ENCODE results near the gene HCN3.
A peak's percentile ranks its signal among the peaks of the same experiment; 100 is the strongest.

Gene HCN3

DNA sequence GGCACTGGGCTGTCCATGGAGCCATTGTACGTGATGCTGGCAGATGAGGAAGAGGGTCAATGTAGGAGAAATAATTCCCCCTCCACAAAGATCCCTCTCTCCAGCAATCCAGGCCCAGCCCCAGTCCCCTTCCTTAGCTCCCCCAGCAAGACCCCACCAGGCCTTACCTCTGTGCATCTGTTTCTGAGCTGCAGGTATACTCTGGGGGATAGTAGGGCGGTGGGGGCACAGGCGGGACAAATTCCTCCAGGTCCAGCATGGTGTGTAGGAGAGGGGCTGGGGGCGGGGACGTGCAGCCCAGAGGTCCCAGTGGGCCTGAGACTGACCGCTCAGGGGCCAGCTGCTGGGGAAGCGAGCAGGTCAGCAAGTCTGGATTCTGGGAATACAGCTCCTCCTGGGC is 25.7 kb upstream of the HCN3 start:
- 0 out of 2 replicates have a peak, but pooled peaks cover 8% of the 10 kb centered on the region for H3K79me2 ChIP-seq (ENCODE audit: low read length)
- no peak overlapping the region for H3K4me3 ChIP-seq (ENCODE audit: low read length)
- no peak overlapping the region for H3K27ac ChIP-seq (ENCODE audit: low read length)
- peaks cover 3% of the 10 kb centered on the region; the same call in 1 of the 2 replicates for H3F3A ChIP-seq (ENCODE audit: insufficient read depth, low read length)
- no peak overlapping the region for H3K9ac ChIP-seq (ENCODE audit: low read length)
- no peak overlapping the region for H2AFZ ChIP-seq (ENCODE audit: low read length)
- no peak for DNase-seq
- H3K4me2 ChIP-seq (ENCODE audit: low read depth, low read length): no peak overlapping the region
- peaks cover 11% of the 10 kb centered on the region for H3K4me1 ChIP-seq (ENCODE audit: low read length)
- TF ChIP-seq CTCF (IDR thresholded peaks at IDR 0.05; ENCODE audit: low read length): no peak
- TF ChIP-seq EZH2phosphoT487 (IDR thresholded peaks at IDR 0.05; ENCODE audit: low read length): no peak
- no peaks in the 10 kb centered on the region for H3K9me3 ChIP-seq (replicated peaks; ENCODE audit: insufficient read depth, low read length)
- H3K27me3 ChIP-seq (replicated peaks; ENCODE audit: insufficient read depth, low read length): no peaks in the 10 kb centered on the region
- H3K9me2 ChIP-seq (replicated peaks; ENCODE audit: insufficient read depth, low read length): no peaks in the 10 kb centered on the region
- H3K36me3 ChIP-seq (replicated peaks; ENCODE audit: insufficient read depth, low read length): no peaks in the 10 kb centered on the region
- H4K20me1 ChIP-seq (ENCODE audit: insufficient read depth, low read length): no peaks in the 10 kb centered on the region

- H3K79me2 ChIP-seq (ENCODE audit: low read length): 0 out of 2 replicates have a peak, but pooled peaks cover 8% of the 10 kb centered on the region
- no peak overlapping the region for H3K9ac ChIP-seq (ENCODE audit: low read length)
- no peak overlapping the region for H3K4me2 ChIP-seq (ENCODE audit: low read depth, low read length)
- DNase-seq: no peak
- H2AFZ ChIP-seq (ENCODE audit: low read length): no peak overlapping the region
- no peak overlapping the region for H3K4me3 ChIP-seq (ENCODE audit: low read length)
- no peaks in the 10 kb centered on the region for H3K9me2 ChIP-seq (replicated peaks; ENCODE audit: insufficient read depth, low read length)
- H3K27me3 ChIP-seq (replicated peaks; ENCODE audit: insufficient read depth, low read length): no peaks in the 10 kb centered on the region
- no peaks in the 10 kb centered on the region for H3K9me3 ChIP-seq (replicated peaks; ENCODE audit: insufficient read depth, low read length)
- no peaks in the 10 kb centered on the region for H4K20me1 ChIP-seq (ENCODE audit: insufficient read depth, low read length)
- peaks cover 11% of the 10 kb centered on the region for H3K4me1 ChIP-seq (ENCODE audit: low read length)
- H3F3A ChIP-seq (ENCODE audit: insufficient read depth, low read length): peaks cover 13% of the 10 kb centered on the region
- H3K27ac ChIP-seq (ENCODE audit: low read length): no peak overlapping the region
- TF ChIP-seq EZH2phosphoT487 (IDR thresholded peaks at IDR 0.05; ENCODE audit: low read length): no peak
- TF ChIP-seq EZH2 (optimal IDR thresholded peaks at IDR 0.05; ENCODE audit: low read depth, low read length): no peak
- TF ChIP-seq CTCF (IDR thresholded peaks at IDR 0.05; ENCODE audit: low read length): no peak
- no peaks in the 10 kb centered on the region for H3K36me3 ChIP-seq (replicated peaks; ENCODE audit: insufficient read depth, low read length)
Observed at GRCh38 chr1:155253208-155253607, 24.1 kb upstream of the HCN3 start.

DNA sequence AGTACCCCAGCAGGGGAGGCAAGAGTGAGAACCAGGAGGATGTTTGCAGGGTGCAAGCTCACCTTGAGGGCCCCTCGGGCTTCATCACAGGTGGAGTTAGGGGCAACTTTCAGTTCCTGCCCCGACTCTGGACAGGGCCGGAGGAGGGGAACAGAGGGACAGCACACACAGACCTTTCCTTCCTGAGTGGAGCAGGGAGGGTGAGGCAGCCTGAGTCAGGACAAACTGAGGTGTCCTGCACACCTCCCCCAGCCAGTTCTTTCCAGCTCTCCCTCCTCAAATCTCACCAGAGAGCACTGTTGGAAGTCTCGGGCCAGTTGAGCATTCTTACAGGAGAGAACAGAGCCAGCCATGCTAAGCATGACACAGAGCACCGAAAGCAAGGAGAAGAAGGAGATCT is 23.5 kb upstream of the HCN3 start:
- Histone ChIP-seq H3K9me2 (replicated peaks; ENCODE audit: insufficient read depth, low read length) (no peaks in the 10 kb centered on the region), H3K4me2 (ENCODE audit: low read depth, low read length) (peak overlapping the region; percentile 95; the same call in 1 of the 2 replicates), H3K9ac (ENCODE audit: low read length) (no peak overlapping the region), H4K20me1 (ENCODE audit: insufficient read depth, low read length) (no peaks in the 10 kb centered on the region), H3K9me3 (replicated peaks; ENCODE audit: insufficient read depth, low read length) (no peaks in the 10 kb centered on the region), H2AFZ (ENCODE audit: low read length) (no peak overlapping the region), H3K4me3 (ENCODE audit: low read length) (no peak overlapping the region), H3K36me3 (replicated peaks; ENCODE audit: insufficient read depth, low read length) (no peaks in the 10 kb centered on the region), H3F3A (ENCODE audit: insufficient read depth, low read length) (peaks cover 15% of the 10 kb centered on the region), H3K79me2 (ENCODE audit: low read length) (0 out of 2 replicates have a peak, but pooled peaks cover 8% of the 10 kb centered on the region), H3K27me3 (replicated peaks; ENCODE audit: insufficient read depth, low read length) (no peaks in the 10 kb centered on the region), H3K4me1 (ENCODE audit: low read length) (peaks cover 11% of the 10 kb centered on the region), H3K27ac (ENCODE audit: low read length) (no peak overlapping the region)
- DNase-seq: no peak
- TF ChIP-seq CTCF (IDR thresholded peaks at IDR 0.05; ENCODE audit: low read length) (no peak), EZH2phosphoT487 (IDR thresholded peaks at IDR 0.05; ENCODE audit: low read length) (no peak), EZH2 (optimal IDR thresholded peaks at IDR 0.05; ENCODE audit: low read depth, low read length) (no peak)

All from MM.1S (cell line).